Tibial artery (tissue), 4 donors: ENCODE data around the gene RUSC1.

Experiments
- DNase-seq, 2 donors: peaks; one replicate each; pipeline ENCODE4 v3.0.0-alpha.2; 2019
- H3K27ac ChIP-seq, 2 donors: fragments of 200-600 bp; sonication (generic) in 1 of 2; 1 replicate in 1 of 2; 2 replicates in 1 of 2; pipeline ENCODE4 v1.5.1; 2018 to 2019; ENCODE audit warnings: mild to moderate bottlenecking in 1 of 2
- H3K27me3 ChIP-seq, 2 donors: fragments of 200-600 bp; sonication (generic) in 1 of 2; one replicate each; pipeline versions ENCODE4 v1.5.1 to v1.6.0; 2016 to 2019
- H3K36me3 ChIP-seq, 3 donors: fragments of 200-600 bp; sonication (generic) in 2 of 3; one replicate each; pipeline ENCODE4 v1.5.1; 2016 to 2019; ENCODE audit warnings: mild to moderate bottlenecking in 2 of 3
- H3K4me1 ChIP-seq, 4 donors: fragments of 200-600 bp; sonication (generic) in 2 of 4; 1 replicate in 3 of 4; 2 replicates in 1 of 4; pipeline ENCODE4 v1.5.1; 2016 to 2019
- H3K4me3 ChIP-seq, 2 donors: fragments of 200-600 bp; sonication (generic) in 1 of 2; 1 replicate in 1 of 2; 2 replicates in 1 of 2; pipeline ENCODE4 v1.5.1; 2018 to 2019; ENCODE audit warnings: mild to moderate bottlenecking in 2 of 2
- H3K9me3 ChIP-seq, 3 donors: fragments of 200-600 bp; sonication (generic) in 1 of 3; one replicate each; pipeline ENCODE4 v1.5.1; 2016 to 2019
- intact Hi-C: fragments of 100-400 bp; cut with DNase I; formaldehyde crosslinking; loops from one replicate; pipeline ENCODE4 v1.15.0; 2023; ENCODE audit warnings: low total_unique reads
- TF ChIP-seq, protein P1 (sequence below), 2 experiments: fragments of 200-600 bp in 1 of 2; fragments of 450-650 bp in 1 of 2; IDR thresholded peaks; one replicate each; pipeline ENCODE4 v1.5.1; 2017 to 2019; ENCODE audit warnings: antibody characterized with exemption in 2 of 2, mild to moderate bottlenecking in 1 of 2, moderate library complexity in 1 of 2

The RUSC1 gene

DNA sequence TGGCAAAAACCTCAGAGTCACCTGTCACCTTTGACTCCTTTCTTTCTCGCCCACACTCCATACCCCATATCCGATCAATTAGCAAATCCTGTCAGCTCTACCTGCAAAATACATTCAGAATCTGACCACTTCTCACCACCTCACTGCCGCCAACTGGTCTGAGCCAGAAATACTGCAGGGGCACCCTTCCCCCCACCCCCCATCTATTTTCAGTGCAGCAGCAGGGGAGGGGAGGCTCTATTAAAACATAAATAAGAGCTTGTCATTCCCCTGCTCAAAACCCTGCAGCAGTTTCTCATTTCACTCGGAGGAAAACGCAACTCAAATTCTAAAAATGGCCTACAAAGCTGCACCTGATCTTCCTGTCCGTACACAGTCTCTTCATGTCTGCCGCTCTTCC, 23.3 kb upstream of the RUSC1 start:
- peaks cover 0 to 12% (median 6%) of the 10 kb centered on the region in 4 donors for H3K4me1 ChIP-seq
- intact Hi-C loops, result no loop called here
- no peaks in the 10 kb centered on the region for H3K9me3 ChIP-seq
- H3K4me3 ChIP-seq, result no peak overlapping the region
- H3K27ac ChIP-seq, result no peak overlapping the region
- no peaks in the 10 kb centered on the region for H3K36me3 ChIP-seq
- no peak for DNase-seq
- TF ChIP-seq, protein P1, sequence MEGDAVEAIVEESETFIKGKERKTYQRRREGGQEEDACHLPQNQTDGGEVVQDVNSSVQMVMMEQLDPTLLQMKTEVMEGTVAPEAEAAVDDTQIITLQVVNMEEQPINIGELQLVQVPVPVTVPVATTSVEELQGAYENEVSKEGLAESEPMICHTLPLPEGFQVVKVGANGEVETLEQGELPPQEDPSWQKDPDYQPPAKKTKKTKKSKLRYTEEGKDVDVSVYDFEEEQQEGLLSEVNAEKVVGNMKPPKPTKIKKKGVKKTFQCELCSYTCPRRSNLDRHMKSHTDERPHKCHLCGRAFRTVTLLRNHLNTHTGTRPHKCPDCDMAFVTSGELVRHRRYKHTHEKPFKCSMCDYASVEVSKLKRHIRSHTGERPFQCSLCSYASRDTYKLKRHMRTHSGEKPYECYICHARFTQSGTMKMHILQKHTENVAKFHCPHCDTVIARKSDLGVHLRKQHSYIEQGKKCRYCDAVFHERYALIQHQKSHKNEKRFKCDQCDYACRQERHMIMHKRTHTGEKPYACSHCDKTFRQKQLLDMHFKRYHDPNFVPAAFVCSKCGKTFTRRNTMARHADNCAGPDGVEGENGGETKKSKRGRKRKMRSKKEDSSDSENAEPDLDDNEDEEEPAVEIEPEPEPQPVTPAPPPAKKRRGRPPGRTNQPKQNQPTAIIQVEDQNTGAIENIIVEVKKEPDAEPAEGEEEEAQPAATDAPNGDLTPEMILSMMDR (IDR thresholded peaks at IDR 0.05), result no peak
- peaks cover 0 to 34% of the 10 kb centered on the region in 2 donors for H3K27me3 ChIP-seq

DNA sequence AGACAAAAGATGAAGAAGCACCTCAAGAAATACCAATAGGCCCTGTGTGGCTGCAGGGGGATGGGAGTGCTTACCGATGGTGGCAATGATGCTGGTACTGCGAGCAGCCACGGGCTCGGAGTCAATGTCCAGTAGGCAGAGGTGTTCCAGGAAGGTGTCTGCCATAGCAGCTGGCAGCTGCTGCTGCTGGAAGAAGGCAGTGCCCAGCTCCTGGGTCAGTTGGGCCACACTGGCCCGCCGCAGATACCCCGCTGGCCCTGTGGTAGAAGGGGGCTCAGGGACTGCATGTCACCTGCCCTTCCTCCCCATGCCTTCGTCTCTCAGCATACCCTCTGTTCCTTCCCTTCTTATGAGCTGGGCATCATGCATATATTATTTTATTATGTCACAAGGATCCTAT, 20.7 kb upstream of the RUSC1 start:
- TF ChIP-seq, protein P1 (IDR thresholded peaks at IDR 0.05), result no peak
- no peaks in the 10 kb centered on the region for H3K9me3 ChIP-seq
- H3K27ac ChIP-seq, result no peak overlapping the region
- H3K27me3 ChIP-seq, result peaks cover 0 to 25% of the 10 kb centered on the region in 2 donors
- H3K4me1 ChIP-seq, result peaks cover 0 to 9% (median 4%) of the 10 kb centered on the region in 4 donors
- H3K4me3 ChIP-seq, result no peak overlapping the region
- H3K36me3 ChIP-seq, result no peaks in the 10 kb centered on the region
- intact Hi-C loops, result no loop called here
- no peak for DNase-seq

DNA sequence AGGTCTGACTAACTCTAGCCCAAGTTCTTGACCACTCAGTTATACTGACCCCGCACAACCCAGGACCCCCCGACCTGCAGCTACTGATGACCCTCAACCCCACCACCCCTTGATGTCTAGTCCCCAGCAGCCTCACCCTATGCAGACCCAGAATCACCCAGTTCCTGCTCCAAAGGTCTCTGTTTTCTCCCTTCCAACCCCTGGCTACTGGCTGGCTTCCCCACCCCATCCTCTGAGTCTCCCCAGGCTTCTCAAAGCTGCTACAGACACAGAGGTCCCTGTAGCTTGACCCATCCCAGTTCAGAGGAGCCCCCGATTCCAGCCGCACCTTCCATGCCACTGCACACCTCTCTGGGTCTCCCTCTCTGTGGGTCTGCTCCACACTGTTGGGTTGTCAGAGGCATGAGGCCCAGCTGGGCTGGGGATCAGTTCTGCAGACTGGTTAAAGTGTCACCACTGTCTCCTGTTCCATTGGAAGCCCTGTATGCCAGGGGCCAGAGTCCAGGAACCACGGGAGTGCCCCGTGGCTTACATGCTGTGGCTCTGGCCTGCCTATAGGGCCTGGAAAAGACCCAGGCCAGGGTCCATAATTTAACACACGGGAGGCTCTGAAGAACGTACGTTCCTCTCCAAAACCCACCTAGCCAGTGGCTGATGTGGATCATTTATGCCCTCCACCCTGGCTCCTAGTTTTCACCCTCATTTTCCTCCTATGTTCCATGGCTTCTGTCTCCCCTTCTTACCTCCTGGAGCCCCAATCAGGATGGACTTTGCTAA, 20.0 kb upstream of the RUSC1 start:
- TF ChIP-seq, protein P1 (IDR thresholded peaks at IDR 0.05), result no peak
- no peak for DNase-seq
- intact Hi-C loops, result no loop called here
- H3K27ac ChIP-seq, result no peak overlapping the region
- H3K9me3 ChIP-seq, result no peaks in the 10 kb centered on the region
- H3K4me1 ChIP-seq, result peaks cover 0 to 1% (median under 1%) of the 10 kb centered on the region in 4 donors
- H3K4me3 ChIP-seq, result no peak overlapping the region
- H3K27me3 ChIP-seq, result peaks cover 0 to 18% of the 10 kb centered on the region in 2 donors
- H3K36me3 ChIP-seq, result no peaks in the 10 kb centered on the region

DNA sequence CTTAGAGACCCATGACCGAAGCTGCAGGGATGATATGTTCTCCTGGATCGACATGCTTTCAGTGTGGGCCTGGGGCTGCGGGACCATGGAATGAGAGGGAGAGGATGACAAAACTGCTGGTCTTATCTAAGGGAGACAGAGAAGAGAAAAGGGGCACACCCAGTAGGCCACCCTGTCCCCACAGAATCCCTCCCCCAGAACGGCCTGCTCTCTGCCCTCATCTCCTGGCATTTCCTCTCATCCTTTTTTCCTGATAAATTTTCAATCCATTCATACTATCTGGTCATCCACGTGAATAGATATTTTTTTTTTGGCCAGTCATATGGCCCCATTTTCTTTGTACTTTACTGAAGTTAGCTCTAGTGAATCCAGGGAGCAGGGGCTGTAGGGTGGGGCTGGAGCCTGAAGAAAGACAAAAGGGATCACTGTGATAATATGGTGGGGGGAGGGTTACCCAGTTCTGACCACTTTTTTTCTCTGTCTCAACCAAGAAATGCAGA, 19.3 kb upstream of the RUSC1 start, which contains the start of gene PKLR:
Gene PKLR (minus strand): TSS at position 97 of the 500 bp plus-strand sequence. CDS start 43 bp downstream, at position 54.
- H3K36me3 ChIP-seq, result no peaks in the 10 kb centered on the region
- no peak for DNase-seq
- H3K27ac ChIP-seq, result no peak within 1 kb of the TSS
- TF ChIP-seq, protein P1 (IDR thresholded peaks at IDR 0.05), result no peak
- peaks cover 0 to 12% of the 10 kb centered on the region in 2 donors for H3K27me3 ChIP-seq
- H3K4me3 ChIP-seq, result no peak within 1 kb of the TSS
- H3K4me1 ChIP-seq, result no peaks in the 10 kb centered on the region
- no peaks in the 10 kb centered on the region for H3K9me3 ChIP-seq
- intact Hi-C loops, result no loop called here

DNA sequence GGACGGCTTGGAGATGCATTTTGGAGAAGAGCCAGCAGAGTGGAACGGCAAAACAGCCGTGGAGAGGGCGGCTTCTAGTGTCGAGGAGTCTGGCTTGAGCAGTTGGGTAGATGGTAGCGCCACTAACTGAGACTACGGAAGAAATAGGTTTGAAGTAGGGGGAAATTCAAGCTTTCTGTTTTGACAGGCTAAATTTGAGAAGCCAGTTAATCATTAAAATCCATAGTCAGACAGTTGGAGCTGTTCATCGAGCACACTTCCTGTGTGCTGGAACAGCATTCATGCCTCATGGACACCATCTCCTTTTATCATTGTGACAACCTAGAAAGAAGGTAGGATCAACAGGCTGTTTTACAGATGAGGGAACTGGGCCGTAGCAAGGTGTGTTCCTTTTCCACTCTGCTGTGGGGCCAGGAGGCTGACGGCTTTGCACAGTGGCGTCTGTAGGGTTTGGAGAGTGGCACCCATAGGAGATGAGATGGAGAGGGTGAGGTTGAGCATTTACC, 16.1 kb upstream of the RUSC1 start:
- no peaks in the 10 kb centered on the region for H3K36me3 ChIP-seq
- intact Hi-C loops, result no loop called here
- H3K27me3 ChIP-seq, result peaks cover 0 to 3% of the 10 kb centered on the region in 2 donors
- TF ChIP-seq, protein P1 (IDR thresholded peaks at IDR 0.05), result no peak
- no peak for DNase-seq
- H3K9me3 ChIP-seq, result no peaks in the 10 kb centered on the region
- peaks cover 0 to 10% (median 6%) of the 10 kb centered on the region in 4 donors for H3K4me1 ChIP-seq
- H3K4me3 ChIP-seq, result no peak overlapping the region
- no peak overlapping the region for H3K27ac ChIP-seq
